NCI-H748 treated with DMSO at 0.1 percent for 48 hours (cell line): ENCODE measurements around the gene GOLT1A.
"Not testable (repeated sequence)": the region's sequence is repeated elsewhere in the genome, so short reads cannot be mapped to it uniquely, and the experiment has no call there.

Source experiments
- DNase-seq: peaks from one replicate; lab custom pipeline; 2025; lab: John Stamatoyannopoulos, UW

The GOLT1A gene

DNA sequence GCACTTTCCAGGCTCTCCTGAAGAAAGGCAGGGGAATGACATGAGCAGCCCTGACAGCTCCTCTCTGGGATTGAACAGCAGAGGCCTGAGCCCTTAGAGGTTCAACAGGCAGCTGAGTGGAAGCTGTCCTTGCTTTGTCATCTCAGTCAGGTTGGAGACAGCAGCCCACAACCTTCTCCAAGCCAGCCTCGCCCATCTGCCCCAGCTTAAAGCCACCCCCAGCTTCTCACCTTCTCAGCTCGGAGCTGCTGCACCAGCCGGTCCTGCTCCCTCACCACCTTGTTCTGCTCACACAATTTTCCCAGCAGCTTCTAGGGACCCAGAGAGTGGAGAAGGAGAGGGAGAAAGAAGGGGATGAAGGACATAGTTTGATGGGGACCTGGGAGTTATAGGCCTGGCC, 35.2 kb upstream of the GOLT1A start:
- DNase-seq = no peak

DNA sequence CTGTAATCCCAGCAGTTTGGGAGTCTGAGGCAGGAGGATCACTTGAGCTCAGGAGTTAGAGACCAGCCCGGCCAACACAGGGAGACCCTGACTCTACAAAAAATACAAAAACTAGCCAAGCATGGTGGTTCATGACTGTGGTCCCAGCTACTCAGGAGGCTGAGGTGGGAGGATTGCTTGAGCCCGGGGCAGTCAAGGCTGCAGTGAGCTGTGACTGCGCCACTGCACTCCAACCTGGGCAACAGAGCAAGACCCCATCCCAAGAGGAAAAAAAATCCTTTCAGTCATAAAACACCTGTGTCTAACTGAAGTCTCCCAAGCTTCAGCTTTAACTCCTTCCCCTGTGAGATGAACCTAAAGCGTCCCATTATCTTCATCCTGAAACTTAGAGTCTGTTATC, 33.1 kb upstream of the GOLT1A start:
- DNase-seq = no peak

DNA sequence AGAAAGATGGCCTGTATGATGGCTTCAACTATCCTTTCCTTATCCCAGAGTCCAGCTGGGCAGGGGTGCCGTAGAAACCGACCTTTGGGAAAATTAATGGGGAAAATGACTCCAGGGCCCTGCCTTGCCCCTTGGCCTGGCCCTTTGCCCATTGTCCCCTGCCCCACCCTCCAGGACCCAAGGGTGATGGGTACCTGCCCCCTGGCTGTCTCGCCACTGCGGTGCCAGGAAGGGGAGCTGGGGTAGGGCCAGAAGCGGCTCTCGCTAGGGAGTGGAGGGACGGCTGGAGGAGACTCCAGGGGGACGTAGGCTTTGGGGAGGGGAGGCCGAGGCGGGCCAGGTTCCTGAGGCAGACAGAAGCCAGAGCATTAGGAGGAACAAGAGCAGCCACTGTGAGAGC, 29.1 kb upstream of the GOLT1A start:
- DNase-seq = no peak

DNA sequence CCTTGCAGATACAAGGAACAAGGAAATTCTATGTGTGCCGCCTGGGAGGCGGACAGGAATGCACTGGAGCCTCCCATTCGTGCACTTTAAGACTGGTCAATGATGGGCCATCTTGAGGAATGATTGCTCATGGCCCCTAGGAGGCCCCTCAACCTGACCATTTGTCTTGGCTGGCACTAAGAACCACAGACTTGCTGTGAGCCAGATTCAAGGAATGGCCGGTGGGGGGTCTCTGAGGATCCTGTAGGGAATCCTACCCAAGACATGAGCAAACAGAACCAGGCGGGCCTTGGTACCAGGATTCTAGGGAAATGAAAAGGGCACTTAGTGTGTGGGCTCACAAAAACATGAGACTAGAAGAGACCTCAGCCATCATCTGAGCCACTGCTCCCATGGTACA, 28.1 kb upstream of the GOLT1A start:
- DNase-seq = no peak

DNA sequence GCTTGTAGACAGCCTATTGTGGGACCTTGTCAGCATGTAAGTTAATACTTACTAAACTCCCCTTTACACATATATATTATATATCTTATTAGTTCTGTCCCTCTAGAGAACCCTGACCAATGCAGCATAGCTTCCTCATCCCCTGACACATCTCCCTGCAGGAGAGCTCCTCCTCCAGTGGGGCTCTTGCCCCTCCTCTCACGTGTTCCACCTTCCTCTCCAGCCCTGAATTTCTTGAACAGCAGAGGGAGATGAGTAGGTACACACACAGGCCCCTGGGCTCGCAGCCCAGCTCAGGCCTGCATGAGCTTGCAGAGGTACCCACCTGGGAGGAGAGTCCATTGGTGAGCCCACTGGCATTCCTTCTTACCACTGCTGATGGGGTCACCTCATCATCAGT, 27.3 kb upstream of the GOLT1A start:
- no peak for DNase-seq

DNA sequence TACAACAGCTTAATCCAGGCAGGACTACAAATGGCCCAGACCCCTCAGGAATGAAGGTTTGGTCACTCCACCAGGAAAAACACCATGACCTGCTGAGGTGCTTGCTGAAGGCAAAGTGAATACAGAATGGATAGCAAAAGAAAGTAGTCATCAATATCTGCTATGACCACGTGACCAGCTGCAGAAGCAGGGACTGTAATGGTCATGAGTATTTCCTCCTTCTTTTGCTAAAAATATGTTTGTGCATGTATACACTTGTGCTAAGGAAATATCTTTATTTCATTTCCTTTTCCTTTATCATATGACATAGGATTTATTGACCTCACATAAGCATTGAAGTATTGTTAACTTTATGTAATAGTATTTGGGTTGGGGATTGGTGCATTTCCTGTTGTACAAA, 26.4 kb upstream of the GOLT1A start:
- no peak for DNase-seq

DNA sequence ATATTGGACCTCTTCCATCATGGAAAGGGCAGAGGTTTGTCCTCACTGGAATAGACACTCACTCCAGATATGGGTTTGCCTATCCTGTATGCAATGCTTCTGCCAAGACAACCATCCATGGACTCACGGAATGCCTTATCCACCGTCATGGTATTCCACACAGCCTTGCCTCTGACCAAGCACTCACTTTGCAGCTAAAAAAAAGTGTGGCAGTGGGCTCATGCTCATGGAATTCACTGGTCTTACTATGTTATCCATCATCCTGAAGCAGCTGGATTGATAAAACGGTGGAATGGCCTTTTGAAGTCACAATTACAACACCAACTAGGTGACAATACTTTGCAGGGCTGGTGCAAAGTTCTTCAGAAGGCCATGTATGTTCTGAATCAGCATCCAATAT, 25.6 kb upstream of the GOLT1A start:
- not testable (repeated sequence) for DNase-seq

DNA sequence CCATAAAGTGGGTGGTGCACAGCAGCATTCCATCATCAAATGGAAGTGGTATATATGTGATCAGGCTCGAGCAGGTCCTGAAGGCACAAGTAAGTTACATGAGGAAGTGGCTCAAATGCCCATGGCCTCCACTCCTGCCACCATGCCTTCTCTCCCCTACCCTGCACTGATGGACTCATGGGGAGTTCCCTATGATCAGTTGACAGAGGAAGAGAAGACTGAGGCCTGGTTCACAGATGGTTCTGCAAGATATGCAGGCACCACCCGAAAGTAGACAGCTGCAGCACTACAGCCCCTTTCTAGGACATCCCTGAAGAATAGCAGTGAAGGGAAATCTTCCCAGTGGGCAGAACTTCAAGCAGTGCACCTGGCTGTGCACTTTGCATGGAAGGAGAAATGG, 24.7 kb upstream of the GOLT1A start:
- DNase-seq = not testable (repeated sequence)

DNA sequence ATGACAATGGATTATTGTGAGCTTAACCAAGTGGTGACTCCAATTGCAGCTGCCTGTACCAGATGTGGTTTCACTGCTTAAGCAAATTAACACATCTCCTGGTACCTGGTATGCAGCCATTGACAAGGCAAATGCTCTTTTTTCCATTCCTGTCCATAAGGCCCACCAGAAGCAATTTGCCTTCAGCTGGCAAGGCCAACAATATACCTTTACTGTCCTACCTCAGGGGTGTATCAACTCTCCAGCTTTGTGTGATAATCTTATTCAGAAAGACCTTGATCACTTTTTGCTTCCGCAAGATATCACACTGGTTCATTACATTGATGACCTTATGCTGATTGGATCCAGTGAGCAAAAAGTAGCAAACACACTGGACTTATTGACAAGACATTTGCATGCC, 23.7 kb upstream of the GOLT1A start:
- DNase-seq = not testable (repeated sequence)

DNA sequence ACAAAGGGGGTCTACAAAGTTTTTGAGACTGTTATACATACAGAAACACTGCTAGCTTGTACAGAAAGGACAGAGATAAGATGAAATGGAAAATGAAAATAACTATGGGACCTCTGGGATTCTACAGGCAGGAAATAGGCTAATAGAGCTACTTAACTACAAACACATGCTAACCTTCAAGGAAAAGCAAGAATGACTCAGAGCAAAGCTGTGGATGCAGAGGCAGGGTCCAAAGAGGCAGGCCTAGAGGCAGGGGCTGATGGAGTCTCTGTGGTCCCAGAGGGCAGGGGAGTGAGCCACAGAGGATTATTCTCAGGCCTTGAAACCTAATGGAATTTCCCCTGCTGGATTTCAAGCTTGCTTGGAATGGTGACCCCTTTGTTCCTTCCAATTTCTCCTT, 18.7 kb upstream of the GOLT1A start:
- DNase-seq = no peak

DNA sequence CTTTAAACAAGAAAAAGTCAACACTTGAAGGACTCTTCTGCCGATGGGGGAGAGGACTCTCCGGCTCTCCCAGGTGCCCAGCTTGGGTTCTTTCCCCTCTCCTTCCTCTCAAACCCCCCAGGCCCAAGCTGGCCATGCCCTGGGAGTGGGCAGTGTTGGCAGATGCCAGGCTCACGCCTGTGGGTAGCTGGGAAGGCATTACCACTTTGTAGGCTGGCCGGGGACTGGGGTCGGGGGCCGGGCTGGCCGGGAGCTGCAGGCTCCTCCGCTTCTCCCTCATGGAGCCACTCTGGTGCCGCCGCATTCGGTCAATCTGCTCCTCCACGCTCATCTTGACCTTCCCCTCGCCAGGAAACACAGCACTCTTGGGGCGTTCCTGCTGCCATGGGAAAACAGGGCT, 16.4 kb upstream of the GOLT1A start:
- DNase-seq = no peak

DNA sequence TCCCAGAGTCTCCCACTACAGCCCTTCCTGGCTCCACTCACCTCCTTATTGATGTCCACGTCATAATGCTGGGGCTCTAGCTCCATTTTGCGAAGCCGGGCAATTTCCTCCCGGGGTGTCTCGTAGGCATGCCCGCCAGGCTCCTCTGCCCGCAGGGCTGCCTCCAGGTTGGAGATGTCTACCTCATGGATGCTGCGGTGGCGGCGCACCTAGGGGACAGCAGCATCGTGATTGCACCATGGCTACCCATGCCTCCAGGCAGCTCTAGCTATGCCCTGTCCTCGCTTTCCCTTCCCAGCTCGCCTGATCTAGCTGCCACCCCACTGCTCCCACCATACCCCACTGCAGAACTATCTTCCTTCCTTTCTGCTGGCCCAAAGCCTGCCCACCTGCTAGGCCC, 15.1 kb upstream of the GOLT1A start:
- DNase-seq = no peak

DNA sequence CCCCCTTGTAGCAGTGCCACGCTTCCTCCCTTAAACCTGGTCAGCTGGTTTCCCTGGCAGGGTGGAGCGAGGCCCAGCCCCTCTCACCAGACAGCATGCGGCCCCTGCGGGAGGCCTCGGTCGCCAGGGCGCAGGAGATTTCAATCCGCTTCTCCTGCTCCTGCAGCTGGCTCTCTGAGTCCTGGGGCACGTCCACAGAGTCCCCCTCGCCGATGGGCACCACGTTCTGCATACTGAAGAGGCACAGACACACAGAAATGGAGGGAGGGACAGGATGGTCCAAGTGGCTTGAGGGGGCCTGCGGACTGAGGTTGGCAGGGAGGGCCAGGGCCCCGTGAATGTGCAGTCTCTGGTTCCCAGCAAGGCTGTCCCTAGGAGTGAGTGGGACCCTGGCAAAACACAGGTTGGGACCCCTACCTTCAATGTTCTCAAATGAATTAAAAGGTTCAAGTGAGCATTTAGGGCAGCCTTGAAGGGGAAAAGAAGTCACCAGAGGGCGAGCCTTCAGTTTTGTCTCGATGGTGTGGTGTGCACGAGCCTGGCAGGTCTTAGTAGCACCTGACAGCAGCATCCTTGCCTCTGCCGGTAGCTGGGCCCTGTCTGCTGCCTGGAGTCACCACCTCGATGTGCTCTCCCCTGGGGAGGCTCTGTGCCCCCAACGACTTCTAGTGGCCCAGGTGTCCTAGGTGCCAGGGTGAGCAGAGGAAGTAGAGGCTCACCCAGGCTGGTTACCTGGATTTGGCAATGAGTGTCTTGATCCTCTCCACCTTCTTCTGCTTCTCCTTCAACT, 14.4 kb upstream of the GOLT1A start:
- DNase-seq = no peak

DNA sequence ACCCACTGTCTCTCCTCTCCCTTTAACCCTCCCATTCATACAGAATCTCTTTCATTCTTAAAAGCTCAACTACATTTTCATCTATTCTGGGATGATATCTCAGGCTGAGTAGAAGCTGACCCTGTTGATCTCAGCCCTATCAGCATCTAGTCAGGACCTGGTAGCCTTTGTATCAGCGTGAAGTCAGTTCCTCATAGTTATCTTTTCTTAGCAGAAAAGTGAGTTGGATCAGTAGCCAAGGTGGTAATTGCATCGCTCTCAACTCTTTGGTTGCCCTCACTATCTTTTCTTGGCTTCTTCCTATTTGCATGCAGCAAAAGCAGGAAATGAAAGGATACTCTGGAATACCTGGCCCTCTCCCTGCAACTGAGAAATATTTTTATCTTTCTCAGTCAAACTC, 13.6 kb upstream of the GOLT1A start:
- no peak for DNase-seq

DNA sequence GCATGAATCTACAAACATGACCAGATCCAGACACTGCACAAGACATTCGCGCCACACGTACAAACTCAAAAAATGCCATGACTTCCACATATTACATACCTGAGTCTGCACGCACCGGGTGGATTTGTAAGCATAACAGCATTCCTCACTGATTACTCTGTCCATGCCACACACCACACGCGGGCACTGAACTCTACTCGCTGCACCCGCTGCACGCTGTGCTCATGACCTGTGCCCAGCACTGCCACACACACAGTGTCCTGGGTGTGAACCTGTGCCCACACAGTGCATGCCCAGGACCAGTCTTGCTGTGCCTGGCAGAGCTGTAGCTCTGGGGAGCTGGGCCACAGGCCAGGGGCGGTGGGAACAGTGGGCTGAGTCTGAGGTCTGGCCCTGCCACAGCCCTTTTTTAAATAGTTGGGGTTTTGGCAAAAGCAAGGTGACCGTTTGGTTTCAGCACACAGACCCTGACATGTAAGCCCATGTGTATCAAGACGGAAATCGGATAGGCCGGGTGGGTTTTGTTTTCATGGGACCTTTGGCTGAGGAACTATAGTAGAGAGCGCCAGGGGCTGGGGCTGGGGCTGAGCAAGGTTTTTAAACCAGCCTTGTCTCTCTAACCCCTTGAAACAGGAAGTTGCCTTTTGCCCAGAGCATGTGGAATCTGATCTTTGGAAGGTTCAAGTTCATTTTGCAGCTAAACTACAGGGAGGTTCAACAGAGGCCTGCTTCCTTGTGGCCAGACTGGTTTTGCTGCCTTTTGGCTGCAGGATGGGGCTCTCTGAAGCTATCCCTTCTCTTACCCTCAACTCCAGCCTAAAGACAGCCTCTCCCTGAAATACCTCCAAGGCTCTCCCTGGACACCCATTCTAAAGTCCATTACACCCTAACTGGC, 12.3 kb upstream of the GOLT1A start:
- DNase-seq = no peak

DNA sequence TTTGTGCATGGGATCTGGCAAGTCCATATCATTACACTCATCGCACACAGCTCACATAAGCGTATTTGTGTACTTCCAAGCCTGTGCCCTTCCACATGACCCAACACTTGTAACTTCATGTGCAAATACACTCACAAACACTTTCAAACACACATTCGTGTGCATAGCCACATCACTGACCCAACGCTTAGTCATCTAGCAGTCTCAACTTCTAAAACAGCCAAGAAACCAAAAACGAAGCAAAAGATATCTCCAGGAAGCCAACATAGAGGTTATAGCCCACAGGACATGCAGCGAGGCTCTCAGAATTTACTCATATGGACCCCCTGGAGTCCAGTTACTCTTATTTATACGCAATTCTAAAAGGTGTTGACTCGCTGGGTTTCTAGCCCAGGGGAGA, 10.9 kb upstream of the GOLT1A start:
- no peak for DNase-seq

DNA sequence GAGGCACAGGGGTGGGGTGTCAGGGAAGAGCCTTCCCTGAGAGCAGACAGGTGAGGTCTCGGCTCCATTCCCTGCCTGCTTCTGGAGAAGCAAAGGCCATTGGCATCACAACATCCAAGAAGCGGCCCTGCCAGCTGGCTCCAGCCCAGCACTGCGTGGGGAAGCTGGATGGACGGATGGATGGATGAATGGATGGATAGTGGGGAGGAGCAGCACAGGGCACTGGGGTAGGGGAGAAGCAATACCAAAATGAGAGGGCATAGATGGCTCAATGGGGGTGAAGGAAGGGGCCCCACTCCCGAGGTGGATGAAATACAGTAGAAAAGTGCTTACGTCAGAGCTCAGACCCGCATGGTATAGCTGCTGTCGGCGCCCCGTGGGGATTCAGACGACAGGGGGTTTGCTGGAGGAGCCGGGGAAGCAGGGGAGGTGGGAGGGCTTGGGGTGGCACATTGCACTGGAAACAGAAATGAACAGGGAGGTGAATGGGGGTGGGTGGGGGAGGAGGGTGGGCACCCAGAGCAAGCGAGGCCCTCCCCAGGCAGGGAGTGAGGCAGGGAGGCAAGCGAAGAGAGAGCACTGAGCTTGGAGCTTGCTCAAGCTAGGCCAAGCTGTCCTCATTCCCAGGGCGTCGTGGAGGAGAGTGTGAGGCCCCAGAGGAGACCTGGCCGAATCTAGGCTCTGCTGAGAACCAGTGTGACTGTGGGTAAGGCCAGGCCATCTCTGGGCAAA, 9.5 kb upstream of the GOLT1A start:
- DNase-seq = no peak

DNA sequence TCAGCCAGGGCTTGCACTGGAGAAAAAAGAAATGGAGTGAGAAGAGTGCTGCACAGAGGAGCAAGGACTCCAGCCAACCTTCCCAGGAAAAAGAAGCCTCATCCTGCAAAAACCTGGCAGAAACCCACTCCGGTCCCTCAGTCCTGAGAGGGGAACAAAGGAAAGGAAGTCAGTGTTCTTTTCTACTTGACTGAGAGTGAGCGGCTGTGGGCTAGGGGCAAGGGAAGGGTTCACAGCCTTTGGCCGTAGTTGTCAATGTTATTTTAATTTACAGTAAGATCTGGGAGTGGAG, 8.9 kb upstream of the GOLT1A start:
- DNase-seq = no peak

DNA sequence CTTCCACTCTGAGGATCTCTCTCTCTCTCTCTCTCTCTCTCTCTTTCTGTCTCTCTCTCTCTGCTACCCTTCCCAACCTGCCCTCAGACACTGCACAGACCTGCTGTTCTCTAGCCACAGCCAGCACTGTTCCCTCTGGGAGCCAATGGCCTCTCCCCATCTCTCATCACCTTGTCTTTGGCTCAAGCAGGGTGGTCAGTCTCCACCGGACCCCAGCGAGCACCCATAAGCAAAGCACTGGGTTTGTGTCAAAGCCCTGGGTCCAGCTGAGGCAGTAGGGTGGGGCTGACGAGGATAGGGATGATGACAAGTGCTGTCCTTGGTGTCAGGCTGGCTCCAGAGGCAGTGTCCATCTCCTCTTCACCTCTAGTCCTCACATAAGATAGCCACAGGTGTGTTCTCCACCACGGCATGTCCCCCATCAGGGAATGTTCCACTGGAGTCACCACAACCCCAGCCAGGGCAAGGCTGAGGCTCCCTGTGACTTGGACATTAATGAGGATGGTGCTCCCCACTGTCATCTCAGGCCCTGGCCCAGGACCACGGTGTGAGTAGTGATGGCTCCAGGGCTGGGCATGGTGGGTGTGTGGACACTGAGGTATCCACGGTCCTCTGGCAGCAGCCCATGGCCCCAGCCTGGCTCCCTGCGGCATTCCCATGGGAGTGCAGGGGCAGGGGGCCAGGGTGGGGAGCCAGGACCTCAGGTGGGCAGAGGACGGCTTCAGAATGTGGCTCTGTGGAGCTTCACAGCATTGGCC, 8.4 kb upstream of the GOLT1A start:
- DNase-seq = no peak

DNA sequence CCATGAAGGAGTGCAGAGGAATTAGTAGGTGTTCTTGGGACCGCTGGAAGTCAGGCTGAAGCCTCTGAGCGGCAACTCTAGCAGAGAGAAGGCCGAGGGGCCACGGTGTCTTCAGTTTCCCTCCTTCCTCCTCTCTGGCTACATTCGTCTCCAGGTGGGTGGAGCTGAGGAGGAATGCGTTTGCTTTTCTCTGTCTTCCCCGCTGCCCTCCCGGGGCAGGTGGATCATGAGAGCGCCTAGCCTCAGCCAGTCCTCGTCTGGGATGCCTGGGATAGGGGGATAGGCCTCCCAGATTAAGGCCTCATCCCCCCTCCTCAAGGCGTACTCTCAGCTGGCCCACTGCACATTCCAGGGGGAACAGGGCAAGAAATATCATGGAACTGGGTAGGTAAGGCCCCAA, 7.5 kb upstream of the GOLT1A start:
- DNase-seq = no peak

DNA sequence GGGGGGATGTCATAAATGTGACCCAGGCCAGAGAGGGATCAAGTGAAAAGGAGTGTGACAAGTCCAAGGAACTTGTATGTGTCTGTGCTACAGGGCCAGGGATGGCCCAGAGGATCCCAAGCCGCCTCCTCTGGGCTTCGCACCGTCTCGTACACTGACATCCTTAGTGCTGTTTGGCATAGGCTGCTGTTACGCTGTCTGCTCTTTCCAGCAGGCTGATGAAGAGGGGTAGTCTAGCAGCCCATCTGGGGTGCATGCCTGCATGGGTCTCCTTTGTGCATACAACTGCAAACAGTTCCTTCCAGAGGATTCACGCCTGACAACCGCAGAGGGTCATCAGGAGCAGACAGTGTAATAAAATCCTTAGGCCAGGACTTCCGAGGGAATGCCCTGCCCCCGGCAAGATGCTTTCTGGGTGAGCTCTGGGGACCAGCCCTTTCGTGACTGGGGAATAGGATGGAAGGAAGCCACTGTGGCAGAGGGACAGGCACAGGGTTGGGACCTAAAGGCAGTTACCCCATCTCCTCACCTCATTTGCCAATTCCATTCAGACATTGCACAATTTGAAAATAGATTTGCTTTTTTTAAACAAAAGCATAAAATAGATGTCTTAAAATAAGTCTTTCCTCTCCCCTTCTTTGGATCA, 6.3 kb upstream of the GOLT1A start:
- no peak for DNase-seq

DNA sequence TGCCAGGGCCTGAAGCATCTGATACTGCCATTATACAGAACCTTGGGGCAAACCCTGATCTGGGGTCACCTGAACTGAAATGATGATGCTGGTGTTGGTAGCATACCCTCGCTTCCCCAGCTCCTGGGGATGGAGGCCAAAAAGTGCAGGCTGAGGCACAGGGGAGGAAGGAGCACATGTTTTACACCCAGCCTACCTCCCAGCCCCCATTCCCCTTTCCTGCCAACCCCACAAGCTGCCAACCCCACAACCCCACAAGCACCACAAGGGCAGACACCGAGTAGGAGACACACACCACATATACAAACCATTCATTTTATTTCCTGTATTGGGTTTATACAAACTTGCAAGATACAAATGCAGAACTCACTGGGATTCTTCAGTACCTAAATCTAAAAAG, 4.8 kb upstream of the GOLT1A start:
- DNase-seq = no peak
